Body of pancreas (tissue), 4 donors: Measurements from ENCODE around the gene IKZF2.

ENCODE experiments used
- CTCF ChIP-seq, 7 experiments: fragments of 450-650 bp in 4 of 7; fragments of 200-600 bp in 3 of 7; sonication (generic) in 3 of 7; IDR thresholded peaks; one replicate each; pipeline ENCODE4 v1.5.1; 2016 to 2019; ENCODE audit warnings: antibody characterized with exemption in 7 of 7
- POLR2A ChIP-seq, 3 donors: fragments of 450-650 bp; IDR thresholded peaks; one replicate each; pipeline ENCODE4 v1.6.1; 2016; ENCODE audit warnings: antibody characterized with exemption in 3 of 3, mild to moderate bottlenecking in 2 of 3

GRCh38 chr2:213091765-213092164, 59.6 kb downstream of the IKZF2 start:
- TF ChIP-seq CTCF (IDR thresholded peaks at IDR 0.05) = no peak
- TF ChIP-seq POLR2A (IDR thresholded peaks at IDR 0.05) = no peak
